Fibroblast of lung (primary cell): Measurements from ENCODE around the gene MTRFR. TPM values are rescaled to one million over a fixed set of nuclear protein-coding genes. Genes with fewer than 3 reads are reported as not detected.

ENCODE experiments used
- DNase-seq, 2 donors: peaks; one replicate each; pipeline versions ENCODE4 v3.0.0 to v3.0.0-alpha.2; 2010; ENCODE audit warnings: low read depth in 2 of 2
- H2AFZ ChIP-seq: 2 replicates; pipeline ENCODE4 v1.5.1; 2012; ENCODE audit warnings: low read length, control low read depth, inconsistent platforms
- H3K27ac ChIP-seq: 2 replicates; pipeline ENCODE4 v1.5.1; 2011; ENCODE audit warnings: low read length, control low read depth; ENCODE audit not compliant: insufficient read depth
- H3K27me3 ChIP-seq: 2 replicates; pipeline ENCODE4 v1.5.1; 2011; ENCODE audit warnings: mild to moderate bottlenecking, low read length; ENCODE audit not compliant: control insufficient read depth, insufficient read depth
- H3K36me3 ChIP-seq: 2 replicates; pipeline ENCODE4 v1.5.1; 2011; ENCODE audit warnings: low read length; ENCODE audit not compliant: control insufficient read depth, insufficient read depth
- H3K4me1 ChIP-seq: 2 replicates; pipeline ENCODE4 v1.5.1; 2011; ENCODE audit warnings: low read length; ENCODE audit not compliant: control insufficient read depth, insufficient read depth; ENCODE audit errors: extremely low read depth
- H3K4me2 ChIP-seq: 2 replicates; pipeline ENCODE4 v1.5.1; 2011; ENCODE audit warnings: low read length, control low read depth; ENCODE audit not compliant: insufficient read depth; ENCODE audit errors: extremely low read depth
- H3K4me3 ChIP-seq, 4 experiments: fragments of 200-600 bp in 1 of 4; sonication (generic) in 1 of 4; replicated peaks in 1 of 4; 2 replicates each; pipeline ENCODE4 v1.5.1; 2011 to 2016; ENCODE audit warnings: low read length in 4 of 4, low read depth in 3 of 4, mild to moderate bottlenecking in 3 of 4, control low read depth in 2 of 4, inconsistent platforms in 1 of 4, mixed read lengths in 1 of 4; ENCODE audit not compliant: insufficient read depth in 1 of 4; ENCODE audit errors: control extremely low read depth in 1 of 4
- H3K79me2 ChIP-seq: 2 replicates; pipeline ENCODE4 v1.5.1; 2012; ENCODE audit warnings: mild to moderate bottlenecking, low read length, inconsistent platforms; ENCODE audit not compliant: control insufficient read depth, insufficient read depth
- H3K9ac ChIP-seq: 2 replicates; pipeline ENCODE4 v1.5.1; 2011; ENCODE audit warnings: mild to moderate bottlenecking, low read length, control low read depth; ENCODE audit not compliant: insufficient read depth
- H3K9me3 ChIP-seq: 2 replicates; pipeline ENCODE4 v1.5.1; 2012; ENCODE audit warnings: low read depth, low read length; ENCODE audit not compliant: control insufficient read depth, insufficient read depth
- H4K20me1 ChIP-seq: 2 replicates; pipeline ENCODE4 v1.5.1; 2011; ENCODE audit warnings: low read length; ENCODE audit not compliant: control insufficient read depth, insufficient read depth; ENCODE audit errors: extremely low read depth
- EZH2 ChIP-seq: IDR thresholded peaks from 2 replicates; pipeline ENCODE4 v1.5.1; 2012; ENCODE audit warnings: low read length, control low read depth, mild to moderate bottlenecking; ENCODE audit errors: missing control alignments
- polyA plus RNA-seq, 2 donors: library from polyadenylated mRNA; depleted of rRNA in 1 of 2; stranded (reverse) in 1 of 2; unstranded in 1 of 2; fragments of >200 nt; gene quantifications; 2 replicates each; pipeline ENCODE4 v1.2.1, GENCODE V29; 2011 to 2012; ENCODE audit warnings: missing spikeins in 1 of 2
- total RNA-seq: library from RNA; depleted of rRNA; stranded (reverse); fragments of >200 nt; gene quantifications from 2 replicates; pipeline ENCODE4 v1.2.1, GENCODE V29; 2014
- TF ChIP-seq, protein P1 (sequence below), 2 donors: IDR thresholded peaks in 1 of 2; conservative IDR thresholded peaks in 1 of 2; 1 replicate in 1 of 2; 2 replicates in 1 of 2; pipeline ENCODE4 v1.5.1; 2011 to 2012; ENCODE audit warnings: low read length in 2 of 2, control low read depth in 1 of 2, inconsistent platforms in 1 of 2, low read depth in 1 of 2, mild to moderate bottlenecking in 1 of 2

The MTRFR gene
- total and polyA plus RNA-seq, 2 donors (not counting 1 experiment from before 2014, with no cell fraction given): 10.4 to 17.5 TPM

DNA sequence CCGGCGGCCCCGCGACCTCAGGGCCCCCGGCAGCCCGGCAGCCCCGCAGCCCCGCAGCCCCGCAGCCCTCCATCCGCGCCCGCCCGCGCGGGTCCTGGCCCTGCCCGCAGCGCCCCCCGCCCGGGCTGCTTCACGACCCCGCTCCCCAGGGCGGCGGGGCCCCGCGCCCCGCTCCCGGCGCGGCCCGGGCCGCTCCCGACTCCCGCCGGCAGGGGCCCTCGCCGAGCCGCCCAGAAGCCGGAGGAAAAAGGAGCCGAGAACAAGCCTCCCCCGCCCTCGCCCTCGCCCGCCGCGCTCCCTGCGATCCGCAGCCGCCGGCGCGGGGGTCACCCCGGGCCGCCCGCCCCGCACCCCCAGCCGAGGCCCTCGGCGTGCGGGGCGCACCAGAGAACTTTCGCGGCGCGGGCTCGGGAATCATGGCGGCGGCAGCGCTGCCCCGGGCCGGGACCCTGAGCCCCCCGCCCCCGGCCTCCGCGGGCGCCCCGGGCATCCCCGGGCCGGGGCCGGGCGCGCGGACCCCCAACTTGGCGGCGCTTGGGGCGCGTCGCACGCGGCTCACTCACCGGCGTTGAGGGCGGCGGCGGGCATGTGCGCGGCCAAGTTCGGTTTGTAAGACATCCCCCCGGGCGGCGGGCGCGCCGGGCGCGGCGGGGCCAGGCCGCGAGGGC is 37.9 kb downstream of the MTRFR start:
- DNase-seq: peak; percentile 46 to 52
- Histone ChIP-seq H3K4me3 (peak overlapping the region; percentile 82 to 92 (median 90)), H3K27ac (peak overlapping the region; percentile 92), H2AFZ (no peak overlapping the region), H4K20me1 (no peaks in the 10 kb centered on the region), H3K27me3 (no peaks in the 10 kb centered on the region), H3K4me1 (peaks cover 9% of the 10 kb centered on the region), H3K79me2 (peaks cover 48% of the 10 kb centered on the region), H3K36me3 (peaks cover 14% of the 10 kb centered on the region), H3K9me3 (no peaks in the 10 kb centered on the region), H3K4me2 (peak overlapping the region; percentile 100), H3K9ac (peak overlapping the region; percentile 82)
- TF ChIP-seq EZH2: no peak
- TF ChIP-seq, protein P1, sequence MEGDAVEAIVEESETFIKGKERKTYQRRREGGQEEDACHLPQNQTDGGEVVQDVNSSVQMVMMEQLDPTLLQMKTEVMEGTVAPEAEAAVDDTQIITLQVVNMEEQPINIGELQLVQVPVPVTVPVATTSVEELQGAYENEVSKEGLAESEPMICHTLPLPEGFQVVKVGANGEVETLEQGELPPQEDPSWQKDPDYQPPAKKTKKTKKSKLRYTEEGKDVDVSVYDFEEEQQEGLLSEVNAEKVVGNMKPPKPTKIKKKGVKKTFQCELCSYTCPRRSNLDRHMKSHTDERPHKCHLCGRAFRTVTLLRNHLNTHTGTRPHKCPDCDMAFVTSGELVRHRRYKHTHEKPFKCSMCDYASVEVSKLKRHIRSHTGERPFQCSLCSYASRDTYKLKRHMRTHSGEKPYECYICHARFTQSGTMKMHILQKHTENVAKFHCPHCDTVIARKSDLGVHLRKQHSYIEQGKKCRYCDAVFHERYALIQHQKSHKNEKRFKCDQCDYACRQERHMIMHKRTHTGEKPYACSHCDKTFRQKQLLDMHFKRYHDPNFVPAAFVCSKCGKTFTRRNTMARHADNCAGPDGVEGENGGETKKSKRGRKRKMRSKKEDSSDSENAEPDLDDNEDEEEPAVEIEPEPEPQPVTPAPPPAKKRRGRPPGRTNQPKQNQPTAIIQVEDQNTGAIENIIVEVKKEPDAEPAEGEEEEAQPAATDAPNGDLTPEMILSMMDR (conservative IDR thresholded peaks at IDR 0.05 in 1 of 2, IDR thresholded peaks at IDR 0.05 in 1 of 2; ENCODE audit: low read depth in 1 of 2, low read length in 2 of 2): peak; percentile 22 to 36

GRCh38 chr12:123273166-123273565 is 39.9 kb downstream of the MTRFR start:
- Histone ChIP-seq H3K4me2 (no peak overlapping the region), H3K27me3 (no peaks in the 10 kb centered on the region), H3K27ac (no peak overlapping the region), H3K9ac (no peak overlapping the region), H3K79me2 (peaks cover 30% of the 10 kb centered on the region), H4K20me1 (no peaks in the 10 kb centered on the region), H2AFZ (no peak overlapping the region), H3K9me3 (no peaks in the 10 kb centered on the region), H3K36me3 (peaks cover 3% of the 10 kb centered on the region), H3K4me3 (no peak overlapping the region), H3K4me1 (peaks cover 9% of the 10 kb centered on the region)
- no peak for TF ChIP-seq EZH2
- TF ChIP-seq, protein P1 (conservative IDR thresholded peaks at IDR 0.05 in 1 of 2, IDR thresholded peaks at IDR 0.05 in 1 of 2; ENCODE audit: low read depth in 1 of 2, low read length in 2 of 2): no peak
- DNase-seq: no peak

GRCh38 chr12:123278101-123278627 is 44.9 kb downstream of the MTRFR start:
- Histone ChIP-seq H3K79me2 (no peaks in the 10 kb centered on the region), H3K36me3 (no peaks in the 10 kb centered on the region), H3K9me3 (no peaks in the 10 kb centered on the region), H2AFZ (no peak overlapping the region), H3K27ac (no peak overlapping the region), H3K9ac (no peak overlapping the region), H3K4me1 (no peaks in the 10 kb centered on the region), H3K4me2 (no peak overlapping the region), H3K4me3 (no peak overlapping the region), H4K20me1 (no peaks in the 10 kb centered on the region), H3K27me3 (no peaks in the 10 kb centered on the region)
- TF ChIP-seq, protein P1 (conservative IDR thresholded peaks at IDR 0.05 in 1 of 2, IDR thresholded peaks at IDR 0.05 in 1 of 2; ENCODE audit: low read depth in 1 of 2, low read length in 2 of 2): no peak
- no peak for TF ChIP-seq EZH2
- no peak for DNase-seq
